ENCODE results near the gene SFMBT2.
"Not testable (repeated sequence)": the region's sequence is repeated elsewhere in the genome, so short reads cannot be mapped to it uniquely, and the experiment has no call there.

SFMBT2 gene

DNA sequence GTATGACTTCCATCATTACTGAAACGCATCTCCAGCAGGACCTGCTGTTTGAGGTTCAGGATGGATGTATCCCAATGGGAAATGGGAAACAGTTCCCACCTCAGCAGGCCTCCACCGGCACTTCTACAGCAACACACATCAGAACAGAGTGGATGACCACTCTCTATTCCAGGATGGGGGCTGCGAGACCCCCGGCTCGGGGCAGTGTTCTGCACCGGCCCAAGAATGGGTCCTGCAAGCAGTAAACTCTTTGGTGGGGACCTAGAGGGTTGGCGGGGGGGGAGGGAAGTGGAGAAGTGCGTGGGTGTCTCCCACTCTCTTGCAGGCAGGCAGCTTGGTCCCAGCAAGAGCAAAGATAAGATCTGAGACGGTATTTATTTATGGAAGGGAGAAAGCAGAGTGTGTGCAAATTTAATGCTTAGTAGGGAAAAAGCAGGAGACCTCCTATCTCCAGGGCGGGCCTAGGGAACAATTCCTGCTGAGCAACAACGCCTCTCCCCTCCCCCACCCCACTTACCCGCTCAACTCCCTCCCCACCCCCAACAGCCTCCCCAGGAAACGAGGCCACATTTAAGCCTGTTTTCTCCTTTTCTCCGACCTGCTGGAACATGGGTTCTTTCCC is 4.0 kb downstream of the SFMBT2 start:
- no peak for DNase-seq
- intact Hi-C loops (cut with DNase I): no loop called here

DNA sequence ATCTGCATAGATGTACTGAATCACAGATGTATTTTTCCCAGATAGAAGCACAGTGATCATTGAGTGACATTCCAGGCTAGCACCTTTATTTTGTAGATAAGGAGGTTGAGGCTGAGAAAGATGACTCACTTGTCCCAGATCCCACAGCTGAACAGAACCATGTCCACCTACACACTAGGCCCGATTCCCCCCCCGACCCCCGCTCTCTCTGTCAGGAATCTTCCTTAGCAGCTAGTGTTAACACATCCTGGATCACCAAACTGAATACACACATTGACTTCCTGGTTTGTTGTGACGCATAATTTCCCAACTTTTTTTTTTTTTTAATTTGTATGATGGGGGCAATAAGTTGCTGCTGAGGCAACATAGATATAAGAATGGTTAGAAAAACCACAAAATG is 5.2 kb downstream of the SFMBT2 start:
- no peak for DNase-seq
- intact Hi-C loops (cut with DNase I): no loop called here

DNA sequence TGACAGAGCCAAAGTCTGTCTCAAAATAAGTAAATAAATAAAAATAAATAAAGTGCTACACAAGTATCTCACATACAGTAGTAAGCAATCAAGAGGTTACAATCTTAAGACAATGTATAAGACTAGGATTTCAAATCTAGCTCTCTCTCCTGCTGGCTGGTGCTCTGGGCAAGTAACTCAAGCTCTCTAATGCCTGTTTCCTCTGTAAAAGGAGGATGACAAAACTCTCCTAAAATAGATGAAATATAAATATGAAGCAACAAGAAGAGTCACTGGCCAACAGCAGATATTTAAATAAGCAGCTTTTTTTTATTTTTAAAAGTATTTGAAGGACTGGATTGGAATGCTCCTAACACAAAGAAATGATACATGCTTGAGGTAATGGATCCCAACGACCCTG is 7.2 kb downstream of the SFMBT2 start:
- DNase-seq: no peak
- intact Hi-C loops (cut with DNase I): no loop called here

DNA sequence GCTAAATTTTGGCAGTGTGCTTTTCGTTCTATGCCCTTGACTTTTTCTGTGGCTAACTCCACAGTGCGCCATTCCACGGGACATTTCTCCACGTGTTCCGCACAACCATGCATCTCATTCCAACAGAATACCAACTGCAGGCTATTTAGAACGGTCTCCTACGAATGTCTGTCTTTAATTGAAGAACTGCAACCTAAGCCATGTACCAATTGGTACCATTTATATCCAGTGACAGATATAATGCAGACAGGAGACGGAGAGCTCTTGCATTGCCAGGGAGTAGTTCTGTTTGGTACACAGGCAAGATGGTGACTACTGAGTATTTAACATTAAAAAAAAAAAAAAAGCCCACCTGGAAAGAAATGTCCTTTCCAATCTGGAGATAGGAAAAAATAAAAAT is 9.1 kb downstream of the SFMBT2 start:
- no peak for DNase-seq
- intact Hi-C loops (cut with DNase I): no loop called here

DNA sequence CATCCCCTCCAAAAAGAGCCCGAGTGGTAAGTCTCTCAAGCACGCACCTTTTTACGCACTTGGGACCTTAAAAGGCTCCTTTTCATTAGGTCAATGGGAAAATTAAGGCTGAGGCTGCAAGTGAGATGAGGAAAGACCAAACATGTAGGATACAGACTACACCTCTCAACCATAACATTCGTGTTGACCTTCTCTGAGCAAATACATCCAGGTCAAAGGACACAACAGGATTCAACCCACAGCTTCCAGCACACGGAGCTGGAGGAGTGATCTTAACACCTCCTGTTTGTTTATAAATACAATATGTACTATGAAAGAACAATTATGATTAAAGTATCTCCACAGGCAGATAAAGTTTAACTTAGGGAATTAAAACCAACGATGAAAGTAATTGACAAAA is 9.7 kb downstream of the SFMBT2 start:
- no peak for DNase-seq
- intact Hi-C loops (cut with DNase I): no loop called here

DNA sequence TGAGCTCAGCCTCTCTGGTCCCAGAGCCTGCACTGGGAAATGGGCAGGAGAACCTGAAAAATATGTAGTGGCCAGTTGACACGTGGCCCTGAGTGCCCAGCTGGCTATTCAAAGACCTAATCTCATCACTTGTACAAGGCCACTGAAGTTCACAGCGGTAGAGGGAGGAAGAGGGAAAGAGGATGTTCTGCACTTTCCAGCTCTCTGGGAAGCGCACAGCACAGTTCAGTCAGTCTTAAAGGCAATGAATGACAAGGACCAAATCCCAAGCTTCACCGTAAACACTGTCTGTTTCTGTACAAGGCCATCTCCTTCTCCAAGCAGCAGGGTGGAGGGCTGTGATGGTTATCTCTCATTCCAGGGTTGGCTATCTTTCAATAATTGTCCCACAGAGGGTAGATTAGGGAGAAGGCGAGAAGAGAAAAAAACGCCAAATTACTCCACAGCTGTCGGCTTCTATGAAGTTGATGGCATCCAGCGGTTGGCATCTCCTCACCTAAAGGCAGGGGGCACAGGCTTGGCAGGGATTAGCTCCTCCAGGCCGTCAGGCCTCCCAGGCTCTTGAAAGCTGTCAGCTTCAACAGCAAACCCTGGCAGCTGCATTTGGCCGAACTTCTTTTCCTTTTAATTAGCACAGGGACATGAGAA is 10.6 kb downstream of the SFMBT2 start:
- no peak for DNase-seq
- intact Hi-C loops (cut with DNase I): no loop called here

DNA sequence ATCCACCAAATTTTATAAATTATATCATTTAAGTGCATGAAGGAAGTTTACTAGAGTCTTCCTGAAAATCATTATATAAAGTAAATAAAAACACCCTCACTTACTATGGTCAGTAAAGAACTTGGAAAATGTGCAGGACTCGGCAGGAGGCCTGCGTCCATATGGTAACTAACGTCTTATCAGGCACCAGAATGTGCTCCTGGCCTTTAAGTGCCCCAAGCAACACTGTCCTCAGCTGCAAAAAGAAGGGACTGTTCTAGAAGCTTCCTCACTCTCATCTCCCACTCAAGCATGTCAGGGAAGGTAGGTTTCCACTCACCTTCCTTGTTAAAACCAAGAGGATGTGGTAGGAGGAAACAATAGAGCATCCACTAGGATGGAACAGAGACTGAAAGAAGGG is 11.3 kb downstream of the SFMBT2 start:
- DNase-seq: no peak
- intact Hi-C loops (cut with DNase I): no loop called here

DNA sequence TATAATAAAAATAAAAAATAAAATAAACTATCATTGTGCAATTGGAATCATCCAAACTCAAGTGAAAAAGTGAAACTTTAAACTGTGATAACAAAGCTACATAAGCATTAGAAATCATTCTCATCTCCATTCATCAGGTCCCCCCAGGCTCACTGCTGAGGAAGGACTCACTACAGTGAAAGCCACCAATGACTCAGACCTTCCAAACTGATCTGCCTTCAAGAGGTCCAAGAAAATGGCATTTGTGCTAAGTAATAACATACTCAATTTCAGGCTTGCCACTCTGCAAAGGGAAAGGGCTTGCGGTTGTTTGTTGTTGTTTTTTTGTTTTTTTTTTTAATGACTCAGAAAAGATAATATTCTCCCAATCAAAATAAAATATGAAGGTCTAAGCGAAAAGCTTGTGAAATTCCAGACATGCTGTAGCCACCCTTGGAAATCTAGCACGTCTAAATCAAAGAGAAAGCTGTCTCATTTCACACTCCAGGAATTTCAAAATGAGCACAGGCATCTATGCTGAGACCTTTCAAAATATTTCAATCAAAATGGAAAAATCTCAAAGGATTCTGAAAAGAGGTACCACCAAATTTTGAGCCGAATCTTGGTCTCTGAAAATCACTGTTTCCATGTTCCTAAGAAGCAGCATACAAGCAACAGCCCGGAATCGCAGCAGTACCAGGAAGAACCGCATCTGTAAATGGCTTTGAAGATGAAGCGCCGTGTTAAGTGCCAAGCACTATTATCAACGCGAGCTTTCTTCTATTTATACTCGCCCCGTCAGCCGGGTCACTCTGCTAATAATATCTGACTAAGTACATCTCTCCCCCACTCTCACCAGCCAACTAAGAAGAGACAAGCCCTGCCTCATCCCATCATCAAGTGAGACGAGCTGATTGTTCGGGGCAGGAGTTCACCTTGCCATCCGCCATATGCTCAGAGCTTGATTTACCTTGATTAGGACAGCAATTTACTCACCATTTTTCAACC is 13.5 kb downstream of the SFMBT2 start:
- intact Hi-C loops (cut with DNase I): no loop called here
- peak in 1 of 10 donors; percentile 27 for DNase-seq

DNA sequence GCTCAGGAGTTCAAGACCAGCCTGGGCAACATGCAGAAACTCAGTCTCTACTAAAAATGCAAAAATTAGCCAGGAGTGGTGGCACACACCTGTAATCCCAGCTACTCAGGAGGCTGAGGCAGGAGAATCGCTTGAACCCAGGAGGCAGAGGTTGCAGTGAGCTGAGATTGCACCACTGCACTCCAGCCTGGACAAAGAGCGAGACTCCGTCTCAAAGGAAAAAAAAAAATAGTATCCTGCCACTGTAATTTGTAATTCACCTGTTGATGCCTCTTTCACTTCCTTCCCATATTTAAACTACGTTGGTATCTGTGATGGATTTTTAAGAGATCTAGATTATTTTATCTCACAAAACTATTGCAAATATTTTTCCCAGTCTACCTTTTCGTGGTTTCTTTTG is 18.5 kb downstream of the SFMBT2 start:
- intact Hi-C loops (cut with DNase I); DNase-seq: not testable (repeated sequence)

DNA sequence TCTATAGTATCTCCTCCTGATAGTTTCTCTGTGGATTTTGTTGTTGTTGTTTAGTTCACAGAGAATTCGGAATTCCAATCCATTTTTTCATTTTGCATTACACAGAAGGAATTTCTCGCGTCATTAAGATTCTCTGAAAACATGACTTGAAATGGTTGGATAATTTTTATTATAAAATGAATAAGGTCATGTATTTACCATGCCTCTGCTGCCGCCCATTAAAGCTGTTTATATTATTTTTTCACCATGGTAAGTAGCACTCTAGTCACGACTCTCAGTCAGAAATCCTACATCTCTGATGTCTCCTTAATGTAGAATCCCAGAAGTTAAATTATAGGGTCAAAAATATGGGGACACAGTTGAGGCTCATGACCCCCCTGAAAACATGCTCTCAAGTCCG is 19.1 kb downstream of the SFMBT2 start:
- intact Hi-C loops (cut with DNase I): no loop called here
- no peak for DNase-seq

DNA sequence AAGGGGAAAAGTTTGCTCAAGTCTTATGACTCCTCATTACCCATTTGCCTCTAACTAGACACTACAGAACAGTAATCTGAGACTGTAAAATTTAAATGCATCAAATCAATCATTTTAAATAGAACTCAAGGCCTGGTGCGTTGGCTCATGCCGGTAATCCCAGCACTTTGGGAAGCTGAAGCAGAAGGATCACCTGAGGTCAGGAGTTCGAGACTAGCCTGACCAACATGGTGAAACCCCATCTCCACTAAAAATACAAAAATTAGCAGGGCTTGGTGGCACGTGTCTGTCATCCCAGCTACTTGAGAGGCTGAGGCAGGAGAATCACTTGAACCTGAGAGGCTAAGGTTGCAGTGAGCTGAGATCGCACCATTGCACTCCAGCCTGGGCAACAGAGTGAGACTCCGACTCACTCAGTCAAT is 20.1 kb downstream of the SFMBT2 start:
- DNase-seq; intact Hi-C loops (cut with DNase I): not testable (repeated sequence)

DNA sequence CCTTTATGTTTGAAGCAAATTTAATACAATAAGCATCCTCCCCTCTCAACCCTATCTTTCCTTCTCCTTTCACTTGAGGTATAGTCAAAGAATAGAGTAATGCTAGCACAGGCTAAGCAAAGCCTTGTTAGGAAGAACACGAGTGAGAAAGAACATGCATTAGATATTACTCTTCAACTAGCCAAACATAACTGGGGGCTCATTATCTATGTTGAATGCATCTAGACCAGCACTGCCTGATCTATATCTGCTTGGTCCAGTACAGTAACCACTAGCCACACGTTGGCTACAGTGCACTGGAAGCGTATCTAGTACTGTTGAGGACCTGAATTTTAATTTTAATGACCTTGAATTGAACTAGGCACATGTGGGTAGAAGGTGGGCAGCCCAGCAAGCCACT is 21.0 kb downstream of the SFMBT2 start:
- intact Hi-C loops (cut with DNase I): no loop called here

DNA sequence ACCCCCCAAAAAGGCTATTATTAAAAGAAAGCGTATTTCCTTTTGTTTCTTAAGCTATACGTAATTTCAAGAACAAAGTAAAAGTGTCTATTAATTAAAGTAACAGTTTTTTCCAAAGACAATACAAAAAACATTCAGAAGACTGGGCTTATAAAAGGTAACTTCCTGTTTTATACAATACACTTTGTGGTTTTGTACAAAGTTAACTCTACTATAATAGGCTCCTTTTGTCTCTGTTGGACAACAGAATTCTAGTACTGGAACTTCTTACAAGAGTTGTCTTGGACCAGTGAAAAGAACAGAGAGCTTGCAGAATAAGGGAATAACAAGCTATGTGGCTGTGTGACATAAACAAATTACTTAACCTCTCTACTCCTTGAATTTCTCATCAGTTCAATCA is 21.5 kb downstream of the SFMBT2 start:
- intact Hi-C loops (cut with DNase I): no loop called here

More for the DNA sequence above, 21.0 kb downstream of the SFMBT2 start:
- DNase-seq: no peak

DNA sequence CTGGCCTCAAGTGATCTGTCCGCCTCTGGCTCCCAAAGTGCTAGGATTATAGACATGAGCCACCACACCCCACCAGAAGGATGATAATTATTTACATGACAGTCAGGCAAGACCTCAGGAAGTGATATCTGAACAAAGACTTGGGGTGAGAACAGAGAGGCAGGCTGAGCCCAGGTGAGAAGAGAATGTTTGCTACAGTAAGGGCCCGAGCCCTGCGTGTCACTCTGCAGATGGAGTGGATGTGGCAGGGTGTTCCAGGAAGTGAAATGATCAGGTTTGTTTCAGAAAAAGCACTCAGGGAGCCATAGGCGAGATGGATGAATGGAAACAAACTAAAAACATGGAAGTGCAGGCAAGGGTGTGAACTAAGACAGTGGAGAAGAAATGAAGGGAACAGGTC is 22.2 kb downstream of the SFMBT2 start:
- no peak for DNase-seq
- intact Hi-C loops (cut with DNase I): no loop called here

More for the DNA sequence above, 21.5 kb downstream of the SFMBT2 start:
- DNase-seq: no peak

DNA sequence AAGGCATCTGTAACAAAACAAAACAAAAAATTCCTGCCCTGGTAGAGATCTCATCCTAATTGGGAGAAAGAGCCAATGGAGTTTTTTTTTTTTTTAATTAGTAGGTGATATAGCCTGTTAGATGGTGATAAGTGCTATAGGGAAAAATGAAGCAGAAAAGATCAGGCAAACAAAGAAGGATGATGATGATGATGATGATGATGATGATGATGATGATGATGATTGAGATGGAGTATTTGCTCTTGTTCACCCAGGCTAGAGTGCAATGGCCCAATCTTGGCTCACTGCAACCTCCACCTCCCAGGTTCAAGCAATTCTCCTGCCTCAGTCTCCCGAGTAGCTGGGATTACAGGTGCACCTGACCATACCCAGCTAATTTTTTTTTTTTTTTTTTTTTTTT is 22.7 kb downstream of the SFMBT2 start:
- DNase-seq; intact Hi-C loops (cut with DNase I): not testable (repeated sequence)

DNA sequence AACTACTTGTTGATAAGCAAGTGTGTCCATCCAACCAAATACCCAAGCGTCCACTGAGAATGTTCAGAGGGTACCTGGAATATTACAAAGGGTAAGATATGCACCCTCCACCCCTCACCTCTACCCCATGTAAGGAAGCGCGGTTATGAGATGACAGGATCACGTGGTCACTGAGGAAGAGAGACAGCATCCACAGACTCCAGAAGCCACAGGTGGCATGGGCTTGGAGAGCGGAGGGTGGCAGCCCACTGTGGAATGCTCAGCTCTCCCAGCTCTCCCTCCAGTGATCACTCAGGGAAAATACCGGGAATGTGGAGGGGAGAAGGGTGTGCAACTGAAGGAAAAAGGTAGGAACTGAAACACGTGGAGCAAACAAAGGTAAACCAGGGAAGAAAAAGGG is 25.7 kb downstream of the SFMBT2 start:
- intact Hi-C loops (cut with DNase I): no loop called here

DNA sequence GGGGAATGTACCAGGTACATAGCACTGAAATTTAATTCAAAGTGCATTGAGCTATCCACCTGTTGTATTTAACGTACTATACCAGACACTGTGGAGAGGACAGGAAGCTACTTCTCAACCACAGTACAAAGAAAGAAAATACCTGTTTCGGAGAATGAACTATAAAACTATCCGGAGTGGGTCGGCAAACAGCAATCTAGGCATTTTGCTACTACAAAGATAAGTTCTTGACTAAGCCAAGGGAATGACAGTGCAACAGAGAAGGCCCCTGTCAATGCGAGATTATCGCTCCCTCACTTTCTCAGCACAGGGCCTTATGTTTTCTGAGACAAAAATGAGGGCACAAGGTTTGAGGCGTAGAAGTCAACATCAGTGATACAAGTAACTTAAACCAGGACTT is 27.4 kb downstream of the SFMBT2 start:
- no peak for DNase-seq
- intact Hi-C loops (cut with DNase I): no loop called here

More for the DNA sequence above, 25.7 kb downstream of the SFMBT2 start:
- DNase-seq: no peak

DNA sequence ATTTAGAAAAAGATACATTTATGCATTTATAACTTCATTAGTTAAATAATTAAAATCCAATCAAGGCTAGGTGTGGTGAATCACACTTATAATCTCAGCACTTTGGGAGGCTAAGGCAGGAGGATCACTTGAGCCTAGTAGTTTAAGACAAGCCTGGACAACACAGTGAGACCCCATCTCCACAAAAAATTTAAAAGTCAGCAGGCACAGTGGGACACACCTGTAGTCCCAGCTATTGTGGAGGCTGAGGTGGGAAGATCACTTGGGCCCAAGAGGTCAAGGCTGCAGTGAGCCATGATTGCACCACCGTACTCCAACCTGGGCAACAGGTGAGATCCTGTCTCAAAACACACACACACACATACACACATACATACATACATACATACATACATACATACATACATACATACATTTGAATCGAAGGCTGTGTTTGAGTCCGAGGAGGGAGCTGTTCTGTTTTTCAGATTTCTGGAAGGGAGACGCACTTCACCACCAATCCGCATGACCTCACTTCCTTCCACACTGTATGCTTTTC is 30.1 kb downstream of the SFMBT2 start:
- intact Hi-C loops (cut with DNase I): no loop called here
- no peak for DNase-seq

DNA sequence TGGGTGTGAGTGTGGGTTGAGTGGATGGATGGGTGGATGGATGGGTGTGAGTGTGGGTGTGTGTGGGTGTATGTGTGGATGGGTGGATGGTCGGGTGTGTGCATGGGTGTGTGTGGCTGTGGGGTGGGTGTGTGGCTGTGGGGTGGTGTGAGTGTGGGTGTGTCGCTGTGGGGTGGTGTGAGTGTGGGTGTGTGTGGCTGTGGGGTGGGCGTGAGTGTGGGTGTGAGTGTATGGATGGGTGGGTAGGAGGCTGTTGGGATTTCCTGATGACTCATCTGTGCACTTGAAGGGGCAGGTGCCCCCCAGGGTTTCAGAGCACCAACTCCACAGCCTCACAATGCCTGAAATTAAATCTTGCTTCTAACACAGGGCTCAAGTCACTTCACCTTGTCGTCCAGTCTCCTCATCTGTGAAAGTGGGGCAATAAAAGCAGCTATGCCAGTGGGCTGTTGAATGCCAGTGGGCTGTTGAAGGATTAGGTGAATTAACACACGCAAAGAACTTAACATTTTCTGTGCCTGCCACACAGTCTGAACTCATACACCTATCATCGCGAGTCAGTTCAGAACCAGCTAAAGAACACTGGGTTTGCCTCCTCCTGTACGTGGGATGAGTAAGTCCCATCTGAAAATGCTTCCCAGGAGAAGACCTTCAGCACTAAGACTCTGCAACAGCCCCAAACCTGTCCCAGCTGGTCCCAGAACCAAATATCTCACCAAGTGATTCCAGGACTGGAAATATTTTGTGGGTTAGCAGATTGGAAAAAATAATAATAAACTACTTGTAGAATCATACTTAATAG is 32.0 kb downstream of the SFMBT2 start:
- intact Hi-C loops (cut with DNase I): no loop called here
- DNase-seq: no peak

DNA sequence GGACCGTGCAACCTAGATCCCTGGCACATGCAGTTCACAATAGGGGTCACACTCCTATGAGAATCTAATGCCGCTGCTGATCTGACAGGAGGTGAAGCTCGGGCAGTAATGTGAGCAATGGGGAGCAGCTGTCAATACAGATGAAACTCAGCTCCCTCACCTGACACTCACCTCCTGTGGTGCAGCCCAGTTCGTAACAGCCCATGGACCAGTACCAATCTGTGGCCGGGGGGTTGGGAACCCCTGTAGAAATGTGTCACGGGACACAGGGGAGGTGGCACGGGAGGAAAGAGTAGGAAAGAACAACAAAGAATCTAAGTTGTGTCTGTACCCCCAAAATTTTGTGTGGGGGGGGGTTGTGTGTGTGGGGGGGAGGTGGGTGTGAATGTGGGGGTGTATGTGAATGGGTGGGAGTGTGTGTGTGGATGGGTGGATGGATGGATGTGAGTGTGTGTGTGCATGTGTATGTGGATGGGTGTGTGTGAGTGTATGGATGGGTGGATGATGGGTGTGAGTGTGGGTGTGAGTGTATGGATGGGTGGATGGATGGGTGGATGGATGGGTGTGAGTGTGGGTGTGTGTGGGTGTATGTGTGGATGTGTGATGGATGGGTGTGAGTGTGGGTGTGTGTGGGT is 33.1 kb downstream of the SFMBT2 start:
- intact Hi-C loops (cut with DNase I): no loop called here
- DNase-seq: no peak
